ENCODE data around the gene MTHFD1. TPM values are rescaled to one million over a fixed set of nuclear protein-coding genes. Genes with fewer than 3 reads are reported as not detected.

The MTHFD1 gene
- total RNA-seq, 1 donor from 2014 or later = 39.8 TPM

DNA sequence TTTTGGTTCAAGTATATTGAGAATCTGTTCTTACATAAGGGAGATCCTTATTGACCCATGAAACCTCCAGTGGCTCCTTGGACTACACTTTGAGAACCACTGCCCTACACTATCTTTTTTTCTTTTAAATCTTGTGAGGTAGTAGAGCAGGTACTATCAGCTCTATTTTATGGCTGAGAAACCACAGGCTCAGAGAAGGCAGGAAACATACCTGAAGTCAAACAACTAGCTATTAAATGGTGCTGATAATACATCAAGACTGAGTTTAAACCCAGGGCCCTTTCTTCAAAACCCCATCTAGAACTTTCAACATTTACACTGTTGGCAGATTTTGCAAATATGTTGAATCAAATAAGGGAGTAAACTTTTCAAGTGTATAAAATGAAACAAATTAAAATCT, 108.6 kb downstream of the MTHFD1 start:
- DNase-seq = no peak

DNA sequence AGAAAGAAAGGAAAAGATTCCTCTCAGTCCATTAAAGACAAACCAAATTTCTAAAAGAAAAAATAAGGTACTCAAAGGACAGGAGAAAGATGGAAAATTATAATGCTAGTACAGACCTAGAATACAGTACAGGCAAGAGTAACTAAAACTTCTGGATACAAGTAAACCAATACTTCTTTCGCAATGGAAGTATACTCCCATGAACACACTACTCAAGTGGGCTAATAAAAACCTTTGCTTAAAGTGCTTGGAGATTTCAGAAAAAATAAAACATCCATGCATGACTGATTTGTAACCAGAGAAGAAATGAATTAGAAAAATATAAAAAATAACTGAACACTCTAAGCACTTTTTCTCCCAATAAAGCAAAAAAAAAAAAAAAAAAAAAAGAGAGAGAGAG, 111.9 kb downstream of the MTHFD1 start:
- DNase-seq = no peak

DNA sequence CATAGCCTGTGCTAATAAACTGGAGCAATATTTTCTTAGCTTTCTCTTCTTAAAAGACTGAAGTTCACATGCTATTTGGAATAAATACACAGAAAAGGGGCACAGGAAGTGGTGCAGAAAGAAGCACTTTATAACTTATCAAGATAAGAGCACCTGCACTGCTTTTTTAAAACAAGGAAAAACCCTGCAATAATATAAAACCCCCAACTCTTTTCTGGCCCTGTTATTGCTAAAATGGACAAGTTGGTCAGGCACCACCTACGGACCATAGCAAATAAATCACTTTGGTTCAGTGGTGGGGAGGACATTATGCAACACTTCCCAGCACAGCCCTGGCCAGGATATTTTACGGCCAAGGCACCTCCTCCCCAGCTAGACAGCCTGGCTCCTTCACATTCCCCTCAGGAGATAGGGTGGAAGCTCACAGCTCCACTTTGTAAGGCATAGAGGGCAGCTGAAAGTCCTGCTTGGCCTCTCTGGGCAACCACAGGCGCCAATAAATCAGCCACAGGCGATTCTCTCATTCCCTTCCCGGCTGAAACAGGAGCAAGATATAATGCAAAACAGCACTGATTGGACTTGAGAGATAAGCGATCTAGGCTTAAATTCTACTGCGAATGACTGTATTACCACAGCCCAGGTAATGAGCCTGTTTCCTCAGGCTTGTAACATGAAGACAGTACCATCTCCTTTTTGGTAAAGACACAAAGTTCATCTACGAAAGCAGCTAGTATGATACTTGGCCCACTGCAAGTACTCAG, 113.4 kb downstream of the MTHFD1 start:
- peak; percentile 48 for DNase-seq

DNA sequence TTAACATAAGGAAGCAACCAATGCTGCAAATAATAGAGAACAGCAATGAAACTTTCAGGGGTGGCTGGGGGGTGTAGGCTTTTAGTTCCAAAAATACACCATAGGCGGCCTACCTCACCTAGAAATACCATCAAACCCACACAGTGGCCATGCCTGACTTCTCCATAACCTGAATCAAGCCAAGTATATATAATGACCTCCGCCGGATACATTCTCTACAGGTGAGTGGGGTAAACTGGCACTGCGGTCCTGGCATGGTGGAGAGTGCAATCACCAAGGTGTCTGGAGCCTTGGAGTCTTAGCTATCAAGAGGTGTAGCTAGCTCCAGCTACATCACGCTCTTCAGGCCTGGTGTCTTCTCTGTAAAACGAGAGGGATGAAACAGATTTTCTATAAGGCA, 114.3 kb downstream of the MTHFD1 start:
- DNase-seq = no peak

DNA sequence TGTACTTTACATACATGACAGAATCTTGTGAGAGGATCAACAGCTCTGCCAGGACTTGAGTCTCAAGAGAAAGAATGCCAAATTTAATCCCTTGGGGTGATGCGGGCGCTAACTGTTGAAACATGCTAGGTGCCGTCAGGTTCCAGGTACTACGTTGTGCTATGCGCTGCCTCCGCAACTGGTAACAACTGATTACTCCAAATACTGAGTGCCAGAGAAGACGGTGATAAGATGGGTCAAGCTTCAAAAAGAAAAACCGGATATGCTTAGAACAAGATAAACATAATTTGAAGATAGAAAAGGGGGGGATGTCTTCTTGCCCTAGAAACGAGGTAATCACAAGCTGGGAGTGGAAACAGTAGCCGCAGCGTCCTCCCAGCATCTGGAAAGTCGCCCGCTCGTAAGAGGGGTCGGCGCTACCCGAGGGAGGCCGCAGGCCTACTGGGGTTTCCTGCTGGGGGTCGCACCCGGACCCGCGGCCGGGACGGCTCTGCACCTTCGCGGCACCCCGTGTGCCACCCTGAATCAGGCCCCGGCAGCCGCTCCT, 114.8 kb downstream of the MTHFD1 start:
- DNase-seq = peak; percentile 44

GRCh38 chr14:64503434-64504309, 115.5 kb downstream of the MTHFD1 start, which contains the start of gene ZBTB25:
Gene ZBTB25, minus strand, starts transcription at chr14:64503838. Its CDS starts 13,305 bp downstream, at chr14:64490533.
- DNase-seq = peak; percentile 96

- peak; percentile 88 for DNase-seq
Observed at GRCh38 chr14:64504310-64504896, 116.2 kb downstream of the MTHFD1 start, which contains the start of gene ZBTB1. Gene ZBTB1, plus strand, starts transcription at chr14:64504770. Its CDS starts 16,735 bp downstream, at chr14:64521505.

- peak; percentile 86 for DNase-seq
Observed at GRCh38 chr14:64504897-64505794, 117.0 kb downstream of the MTHFD1 start.

DNA sequence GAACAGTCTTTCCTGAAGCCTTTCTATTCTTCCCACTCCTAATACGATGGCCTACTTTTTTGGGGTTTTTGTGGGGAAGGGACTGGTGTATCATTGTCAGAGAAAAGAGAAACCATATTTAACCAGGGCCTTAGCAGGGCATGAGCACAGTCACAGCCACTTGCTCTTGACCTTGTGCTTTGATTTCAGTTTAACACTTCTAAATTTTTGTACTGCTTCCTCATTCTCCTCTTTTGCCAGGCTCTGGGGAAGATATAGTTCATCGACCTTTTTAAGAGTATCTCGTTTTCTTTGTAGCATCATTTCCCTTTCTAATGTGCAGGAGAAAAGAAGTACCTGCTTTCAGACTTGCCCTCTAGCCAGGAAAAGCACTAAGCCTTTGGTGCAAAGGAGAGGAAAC, 118.6 kb downstream of the MTHFD1 start:
- DNase-seq = no peak

DNA sequence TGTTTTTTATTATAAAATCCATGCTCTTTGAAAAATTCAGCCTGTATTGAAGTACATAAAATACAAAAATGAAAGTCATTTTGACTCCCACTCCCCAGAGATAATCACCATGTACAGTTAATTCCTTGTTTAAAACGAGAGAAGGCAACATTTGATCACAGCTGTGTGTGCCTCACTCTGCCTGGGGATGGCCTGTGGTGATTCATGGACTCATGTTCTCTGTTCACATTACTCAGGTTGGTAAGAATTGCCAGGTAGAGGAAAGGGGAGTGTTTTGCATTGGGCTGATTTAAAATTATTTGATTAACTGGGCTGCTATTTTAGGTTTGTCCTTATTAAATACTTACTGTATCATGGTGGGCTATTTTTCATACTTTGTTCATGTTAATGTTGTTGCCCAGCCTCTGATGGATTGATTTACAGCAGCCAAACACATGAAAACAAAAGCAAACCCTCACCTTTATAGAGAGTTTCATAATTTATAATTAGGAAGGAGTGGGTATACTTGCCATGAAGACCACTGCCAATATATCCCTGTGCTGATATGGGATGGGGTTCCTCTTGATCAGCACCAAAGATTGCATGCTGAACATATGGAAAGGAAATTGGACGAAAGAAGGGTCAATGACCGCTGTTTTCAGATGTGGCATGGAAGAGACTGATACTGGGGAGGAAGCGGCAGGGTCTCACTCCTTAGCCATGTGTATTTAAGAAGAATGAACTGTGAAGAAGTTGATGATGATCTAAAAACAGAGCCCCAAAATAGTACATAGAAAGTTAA, 119.4 kb downstream of the MTHFD1 start:
- DNase-seq = peak; percentile 36

- no peak for DNase-seq
Observed at GRCh38 chr14:64508215-64508776, 120.1 kb downstream of the MTHFD1 start.

DNA sequence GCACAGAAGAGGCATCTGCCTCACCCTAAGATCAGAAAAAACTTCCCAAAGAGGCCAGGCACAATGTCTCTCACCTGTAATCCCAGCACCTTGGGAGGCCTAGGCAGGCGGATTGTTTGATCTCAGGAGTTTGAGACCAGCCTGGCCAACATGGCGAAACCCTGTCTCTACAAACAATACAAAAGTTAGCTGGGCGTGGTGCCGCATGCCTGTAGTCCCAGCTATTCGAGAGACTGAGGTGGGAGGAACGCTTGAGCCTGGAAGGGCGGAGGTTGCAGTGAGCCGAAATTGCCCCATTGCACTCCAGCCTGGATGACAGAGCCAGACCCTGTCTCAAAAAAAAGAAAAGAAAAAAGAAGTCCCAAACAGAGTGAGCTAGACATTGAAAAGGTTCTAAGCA, 120.9 kb downstream of the MTHFD1 start:
- no peak for DNase-seq

Other genes with a start within 250 kb of the MTHFD1 start
- 0.34 and 0.56 TPM in 2 replicates for gene ESR2, start 94.0 kb upstream of the MTHFD1 start, total RNA-seq
- gene AKAP5, start 77.1 kb downstream of the MTHFD1 start, total RNA-seq = 0.47 and 0.68 TPM in 2 replicates
- 3.4 and 4.1 TPM in 2 replicates for gene ZBTB25, start 115.5 kb downstream of the MTHFD1 start, total RNA-seq
- gene ZBTB1, start 116.4 kb downstream of the MTHFD1 start, total RNA-seq = 52.8 and 61.3 TPM in 2 replicates
- gene HSPA2, start 152.4 kb downstream of the MTHFD1 start, total RNA-seq = 5.4 and 7.0 TPM in 2 replicates
- 0.68 and 1.3 TPM in 2 replicates for gene PPP1R36, start 161.6 kb downstream of the MTHFD1 start, total RNA-seq